Neural crest cell (in vitro differentiated cells): ENCODE data around the gene FAM162A. TPM values are rescaled to one million over a fixed set of nuclear protein-coding genes. Genes with fewer than 3 reads are reported as not detected.
A peak's percentile ranks its signal among the peaks of the same experiment; 100 is the strongest.

Source experiments
- DNase-seq: peaks from one replicate; pipeline ENCODE4 v3.0.0; 2021; ENCODE audit warnings: low read depth, mixed read lengths, low spot score
- H3K27ac Mint-ChIP-seq: one replicate; pipeline ENCODE4 v1.8.0; 2021; ENCODE audit warnings: mild to moderate bottlenecking, mixed read lengths; ENCODE audit not compliant: unreplicated experiment
- H3K27me3 Mint-ChIP-seq: 2 replicates; pipeline ENCODE4 v1.8.0; 2021; ENCODE audit warnings: low read depth, mild to moderate bottlenecking, mixed read lengths
- H3K36me3 Mint-ChIP-seq: 2 replicates; pipeline ENCODE4 v1.8.0; 2021; ENCODE audit warnings: low read depth, mild to moderate bottlenecking, mixed read lengths
- H3K4me1 Mint-ChIP-seq: 2 replicates; pipeline ENCODE4 v1.8.0; 2021; ENCODE audit warnings: mixed read lengths
- H3K4me3 Mint-ChIP-seq: one replicate; pipeline ENCODE4 v1.8.0; 2021; ENCODE audit warnings: mild to moderate bottlenecking, mixed read lengths
- H3K9me3 Mint-ChIP-seq: 2 replicates; pipeline ENCODE4 v1.8.0; 2021; ENCODE audit warnings: mixed read lengths
- CTCF ChIP-seq: fragments of 200-600 bp; sonication (generic); conservative IDR thresholded peaks from 2 replicates; pipeline ENCODE4 v1.5.0; 2021; ENCODE audit warnings: antibody characterized with exemption, mild to moderate bottlenecking
- total RNA-seq: library from RNA; stranded (reverse); gene quantifications from 2 replicates; pipeline ENCODE4 v1.2.1, GENCODE V29; 2021

Gene FAM162A
- total RNA-seq, 1 donor from 2014 or later, result 22.2 TPM

- Mint-ChIP-seq H3K27ac (no peak overlapping the region), H3K4me3 (no peak overlapping the region), H3K36me3 (no peaks in the 10 kb centered on the region), H3K27me3 (no peaks in the 10 kb centered on the region), H3K4me1 (no peaks in the 10 kb centered on the region), H3K9me3 (no peaks in the 10 kb centered on the region)
- DNase-seq, result no peak
- no peak for TF ChIP-seq CTCF
Observed at GRCh38 chr3:122405015-122405414, 21.0 kb downstream of the FAM162A start.

GRCh38 chr3:122406198-122406597, 22.2 kb downstream of the FAM162A start:
- DNase-seq, result no peak
- no peak for TF ChIP-seq CTCF
- H3K4me1 Mint-ChIP-seq, result no peaks in the 10 kb centered on the region

GRCh38 chr3:122407946-122408345, 24.0 kb downstream of the FAM162A start:
- Mint-ChIP-seq H3K4me1 (no peaks in the 10 kb centered on the region), H3K27me3 (no peaks in the 10 kb centered on the region), H3K9me3 (no peaks in the 10 kb centered on the region), H3K27ac (no peak overlapping the region), H3K36me3 (no peaks in the 10 kb centered on the region), H3K4me3 (no peak overlapping the region)
- DNase-seq, result no peak
- TF ChIP-seq CTCF, result no peak

More at GRCh38 chr3:122406198-122406597, 22.2 kb downstream of the FAM162A start:
- Mint-ChIP-seq H3K27ac (no peak overlapping the region), H3K4me3 (no peak overlapping the region), H3K9me3 (no peaks in the 10 kb centered on the region), H3K27me3 (no peaks in the 10 kb centered on the region), H3K36me3 (no peaks in the 10 kb centered on the region)

- no peak for DNase-seq
- Mint-ChIP-seq H3K36me3 (no peaks in the 10 kb centered on the region), H3K27me3 (no peaks in the 10 kb centered on the region), H3K4me1 (peaks cover 4% of the 10 kb centered on the region), H3K27ac (no peak overlapping the region), H3K4me3 (peak overlapping the region; percentile 32), H3K9me3 (no peaks in the 10 kb centered on the region)
- no peak for TF ChIP-seq CTCF
Observed at GRCh38 chr3:122409446-122409845, 25.5 kb downstream of the FAM162A start.

- Mint-ChIP-seq H3K9me3 (no peaks in the 10 kb centered on the region), H3K4me1 (peaks cover 11% of the 10 kb centered on the region), H3K36me3 (no peaks in the 10 kb centered on the region), H3K27ac (no peak overlapping the region), H3K27me3 (no peaks in the 10 kb centered on the region), H3K4me3 (no peak overlapping the region)
- no peak for TF ChIP-seq CTCF
- no peak for DNase-seq
Observed at GRCh38 chr3:122410111-122410510, 26.1 kb downstream of the FAM162A start.

GRCh38 chr3:122410639-122411038, 26.7 kb downstream of the FAM162A start:
- H3K27me3 Mint-ChIP-seq, result no peaks in the 10 kb centered on the region
- no peaks in the 10 kb centered on the region for H3K9me3 Mint-ChIP-seq
- peaks cover 14% of the 10 kb centered on the region for H3K4me1 Mint-ChIP-seq
- no peak for DNase-seq
- H3K4me3 Mint-ChIP-seq, result no peak overlapping the region
- no peak overlapping the region for H3K27ac Mint-ChIP-seq
- no peaks in the 10 kb centered on the region for H3K36me3 Mint-ChIP-seq
- TF ChIP-seq CTCF, result no peak
